ENCODE results near the gene SPATA33.

DNA sequence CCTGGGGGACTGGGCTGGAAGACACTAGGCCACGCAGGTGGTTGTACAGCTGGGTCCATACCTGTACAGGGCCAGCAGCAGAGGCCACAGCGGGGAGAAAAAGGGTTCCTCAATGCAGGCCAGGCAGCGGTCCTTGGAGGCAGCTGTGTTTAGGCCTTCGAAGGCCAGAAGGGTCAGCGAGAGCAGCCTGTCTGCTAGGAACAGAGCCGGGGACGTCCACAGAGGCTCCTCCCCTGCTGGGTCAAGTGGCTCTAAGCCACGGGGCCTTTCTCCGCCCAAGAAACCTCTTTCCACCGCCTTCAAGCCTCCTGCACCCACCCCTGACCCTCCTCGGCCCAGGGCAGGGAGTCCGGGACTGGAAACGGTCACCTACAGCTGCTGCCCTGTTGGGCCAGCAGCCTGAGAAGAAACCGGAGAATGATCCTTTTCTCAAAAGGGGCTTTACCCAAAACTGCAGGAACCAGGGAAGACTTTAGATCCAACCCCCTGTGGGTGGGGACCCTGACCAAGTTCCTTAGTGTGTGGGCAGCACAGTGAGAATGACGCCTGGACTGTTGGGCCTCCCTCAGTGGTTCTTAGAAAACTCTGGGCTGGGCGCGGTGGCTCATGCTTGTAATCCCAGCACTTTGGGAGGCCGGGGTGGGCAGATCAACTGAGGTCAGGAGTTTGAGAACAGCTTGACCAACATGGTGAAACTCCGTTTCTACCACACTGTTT lies 52.2 kb downstream of the SPATA33 start:
- TF ChIP-seq SMC3 (IDR thresholded peaks at IDR 0.05; ENCODE audit: borderline replicate concordance, low read length): no peak
- TF ChIP-seq POLR2A (IDR thresholded peaks at IDR 0.05; ENCODE audit: low read depth, low read length): no peak
- TF ChIP-seq, protein P1, sequence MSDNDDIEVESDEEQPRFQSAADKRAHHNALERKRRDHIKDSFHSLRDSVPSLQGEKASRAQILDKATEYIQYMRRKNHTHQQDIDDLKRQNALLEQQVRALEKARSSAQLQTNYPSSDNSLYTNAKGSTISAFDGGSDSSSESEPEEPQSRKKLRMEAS (IDR thresholded peaks at IDR 0.05; ENCODE audit: low read depth, low read length): no peak
- no peak for TF ChIP-seq ETV6 (conservative IDR thresholded peaks at IDR 0.05 in 1 of 2, IDR thresholded peaks at IDR 0.05 in 1 of 2; ENCODE audit: borderline replicate concordance in 1 of 2, low read depth in 1 of 2)

Measured in GM12878 (cell line).